HG03442 (cell line): Measurements from ENCODE around the gene TULP4.
A peak's percentile ranks its signal among the peaks of the same experiment; 100 is the strongest.
"Not testable (repeated sequence)": the region's sequence is repeated elsewhere in the genome, so short reads cannot be mapped to it uniquely, and the experiment has no call there.

Source experiments
- ATAC-seq: cut with Tn5 transposase; IDR thresholded peaks from one replicate; pipeline ENCODE4 v1.9.1; 2021; ENCODE audit warnings: mild to moderate bottlenecking, moderate library complexity; ENCODE audit not compliant: unreplicated experiment

TULP4 gene

GRCh38 chr6:158548418-158549161 lies 236.3 kb downstream of the TULP4 start:
- no peak for ATAC-seq

- ATAC-seq, result no peak
These were observed 240.0 kb downstream of the TULP4 start for GRCh38 chr6:158552055-158552795.

GRCh38 chr6:158552796-158553138 lies 240.5 kb downstream of the TULP4 start:
- no peak for ATAC-seq

DNA sequence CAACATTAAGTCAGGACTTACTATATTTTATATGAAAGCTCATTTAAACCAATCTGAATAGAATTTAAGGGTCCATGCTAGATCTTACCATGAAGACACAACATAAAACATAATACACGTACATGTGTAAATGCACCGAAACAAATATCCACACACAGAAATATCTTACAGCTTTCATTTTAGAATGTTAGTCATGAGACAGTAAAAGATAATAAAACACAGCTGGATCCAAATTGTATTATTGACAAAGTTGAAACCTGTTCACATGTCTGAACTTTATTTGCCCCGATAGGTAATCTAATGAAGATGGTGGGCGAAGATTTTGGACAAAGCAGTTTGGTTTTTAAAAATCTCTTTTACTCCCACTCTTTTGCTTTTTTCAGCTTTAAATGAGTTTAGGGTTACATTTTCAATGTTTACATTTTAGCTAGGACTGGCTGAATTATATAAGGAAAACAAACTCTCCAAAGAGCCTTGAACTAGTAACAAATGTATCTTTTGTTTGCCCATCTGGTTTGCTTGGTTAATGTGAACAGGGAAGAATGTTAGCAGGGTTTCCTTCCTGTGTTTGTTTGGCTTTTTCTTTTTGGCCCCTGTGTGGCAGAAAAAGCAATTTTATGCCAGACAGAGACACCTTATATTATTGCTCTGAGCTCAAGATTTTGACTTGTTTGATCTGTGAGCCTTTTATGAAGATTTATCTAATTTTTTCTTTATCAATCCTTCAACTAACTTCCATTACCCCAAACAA lies 242.5 kb downstream of the TULP4 start:
- ATAC-seq, result no peak

DNA sequence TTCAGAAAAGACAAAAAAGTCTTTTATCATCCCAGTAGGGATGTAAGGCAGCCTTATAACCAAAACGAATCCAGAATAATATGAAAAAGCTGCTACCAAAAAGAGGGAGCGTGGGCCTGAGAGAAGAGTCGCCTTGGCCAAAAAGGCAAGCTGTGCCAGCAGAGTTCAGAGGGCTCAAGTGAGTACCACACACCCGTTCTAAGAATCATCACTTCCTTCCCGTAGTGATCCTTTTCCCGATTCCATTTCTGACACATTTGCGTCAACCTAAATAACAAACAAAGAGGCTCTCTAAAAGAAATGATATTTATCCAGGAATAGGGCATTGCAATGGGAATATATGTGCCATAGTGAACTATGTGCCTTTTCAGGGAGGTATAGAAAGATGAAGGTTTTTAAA lies 243.8 kb downstream of the TULP4 start:
- ATAC-seq, result no peak

- ATAC-seq, result not testable (repeated sequence)
These were observed 244.8 kb downstream of the TULP4 start for GRCh38 chr6:158557110-158557509.

- ATAC-seq, result no peak
These were observed 245.7 kb downstream of the TULP4 start for GRCh38 chr6:158557927-158558326.

DNA sequence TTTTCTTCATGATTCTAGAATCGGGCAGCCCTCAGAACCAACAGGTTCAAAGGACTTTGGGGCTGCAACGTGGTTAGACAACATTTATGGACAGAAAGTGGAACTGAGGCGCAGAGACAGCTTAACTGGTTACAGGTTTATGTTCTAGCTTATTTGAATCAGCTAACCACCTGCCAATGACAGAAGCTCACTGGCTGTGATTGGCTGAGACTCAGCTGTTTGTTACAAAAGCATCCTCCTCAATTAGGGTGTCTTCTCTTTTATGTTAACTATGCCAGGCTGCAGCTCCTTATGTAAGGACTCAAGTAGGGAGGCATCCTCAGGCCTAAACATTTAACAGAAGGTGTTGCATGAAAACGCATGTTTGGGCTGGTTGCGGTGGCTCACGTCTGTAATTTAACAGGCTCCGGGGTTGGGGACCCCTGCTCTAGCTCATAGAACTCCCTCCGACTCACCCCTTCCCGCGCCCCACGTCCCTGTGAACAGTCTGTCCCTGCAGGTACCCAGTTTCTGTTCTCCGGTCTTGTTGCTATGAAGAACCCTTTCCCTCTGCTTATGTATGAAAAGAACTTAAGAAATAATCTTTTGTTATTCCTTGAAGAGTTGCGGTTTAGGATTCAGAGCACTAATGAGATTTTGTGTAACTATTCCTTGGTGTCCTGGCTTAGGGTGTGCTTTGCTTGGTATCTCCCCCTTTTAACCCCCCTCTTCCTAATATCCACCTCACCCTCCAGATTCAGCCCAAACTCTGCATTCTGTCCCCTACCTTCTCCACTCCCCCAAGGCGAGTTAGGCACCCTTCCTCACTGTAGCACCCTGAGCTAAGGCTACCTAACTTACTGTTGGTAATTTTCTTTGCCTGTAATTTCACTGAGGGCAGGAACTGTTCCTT lies 246.4 kb downstream of the TULP4 start:
- no peak for ATAC-seq

DNA sequence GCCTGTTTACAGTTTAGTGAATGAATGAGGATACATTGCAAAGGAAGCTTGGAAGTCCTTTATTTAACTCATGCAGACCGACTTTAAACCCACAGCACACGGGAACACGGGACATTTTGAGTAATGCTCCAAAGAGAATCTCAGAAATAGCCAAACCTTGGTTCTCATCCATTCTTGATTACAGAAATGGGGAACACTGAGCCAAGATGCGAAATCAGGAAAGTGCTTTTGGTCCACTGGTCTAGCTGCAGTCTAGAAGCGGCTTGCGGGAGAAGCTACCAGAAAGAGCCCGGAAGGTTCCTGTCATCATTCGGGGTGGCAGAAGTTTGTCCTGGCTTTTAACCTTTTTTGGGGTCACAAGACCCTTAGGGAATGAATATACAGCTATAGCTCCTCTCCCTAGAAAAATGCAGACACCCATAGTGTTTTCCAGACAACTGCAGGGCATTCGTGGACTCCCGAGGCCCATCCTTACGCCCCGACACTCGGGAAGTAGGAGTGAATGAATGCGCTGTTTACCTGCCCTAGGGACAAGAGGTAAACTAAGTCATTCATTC lies 247.2 kb downstream of the TULP4 start:
- ATAC-seq, result no peak

- peak; percentile 76 for ATAC-seq
These were observed 247.9 kb downstream of the TULP4 start, which contains the start of gene TMEM181 for GRCh38 chr6:158559895-158560835. Gene TMEM181, plus strand, starts transcription at chr6:158560091. Its CDS starts 134 bp downstream, at chr6:158560225.

DNA sequence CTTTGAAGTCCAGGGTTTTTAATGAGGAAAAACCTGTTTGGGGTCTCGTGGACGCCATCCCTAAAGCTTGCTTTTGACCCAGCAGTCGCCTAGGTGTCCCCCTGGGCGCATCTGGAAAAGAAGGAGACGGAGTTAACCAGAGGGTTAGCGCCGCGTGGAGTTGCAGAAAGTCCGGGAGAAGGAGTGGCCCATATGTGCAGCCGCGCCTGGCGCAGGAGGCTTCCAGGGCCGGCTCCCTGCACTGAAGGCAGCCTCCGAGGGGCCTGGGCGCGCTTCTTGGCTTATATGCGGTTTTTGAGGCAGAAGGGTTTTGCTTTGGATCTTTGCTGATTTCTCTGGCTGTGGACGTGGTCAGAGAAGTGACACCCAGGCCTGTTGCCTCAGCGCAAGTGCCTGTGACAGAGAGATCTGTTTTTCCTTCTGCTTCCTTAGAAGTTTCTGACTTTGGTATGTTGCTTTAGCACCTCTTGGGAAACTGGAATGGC lies 248.6 kb downstream of the TULP4 start:
- ATAC-seq, result no peak
